ENCODE measurements around the gene CUX1.

DNA sequence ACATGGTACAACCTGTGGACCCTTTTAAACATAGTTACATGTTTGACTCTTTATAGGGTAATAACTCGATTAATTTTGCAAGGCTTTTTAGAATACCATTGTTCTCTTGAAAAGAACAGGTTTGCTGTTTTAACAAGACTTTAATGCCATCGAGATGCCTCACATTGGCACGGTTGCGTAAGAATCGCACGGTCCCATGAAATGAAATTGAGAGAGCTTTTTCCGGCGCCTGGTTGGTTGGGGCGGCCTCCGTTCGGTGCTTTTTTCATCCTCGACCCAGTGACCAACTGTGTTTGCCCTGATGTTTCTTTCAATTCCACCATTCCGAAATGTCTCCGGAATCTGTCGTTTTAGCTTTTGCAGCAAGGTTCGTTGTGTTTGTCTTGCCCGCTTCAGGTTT, 142.4 kb downstream of the CUX1 start:
- TF ChIP-seq, protein P1, sequence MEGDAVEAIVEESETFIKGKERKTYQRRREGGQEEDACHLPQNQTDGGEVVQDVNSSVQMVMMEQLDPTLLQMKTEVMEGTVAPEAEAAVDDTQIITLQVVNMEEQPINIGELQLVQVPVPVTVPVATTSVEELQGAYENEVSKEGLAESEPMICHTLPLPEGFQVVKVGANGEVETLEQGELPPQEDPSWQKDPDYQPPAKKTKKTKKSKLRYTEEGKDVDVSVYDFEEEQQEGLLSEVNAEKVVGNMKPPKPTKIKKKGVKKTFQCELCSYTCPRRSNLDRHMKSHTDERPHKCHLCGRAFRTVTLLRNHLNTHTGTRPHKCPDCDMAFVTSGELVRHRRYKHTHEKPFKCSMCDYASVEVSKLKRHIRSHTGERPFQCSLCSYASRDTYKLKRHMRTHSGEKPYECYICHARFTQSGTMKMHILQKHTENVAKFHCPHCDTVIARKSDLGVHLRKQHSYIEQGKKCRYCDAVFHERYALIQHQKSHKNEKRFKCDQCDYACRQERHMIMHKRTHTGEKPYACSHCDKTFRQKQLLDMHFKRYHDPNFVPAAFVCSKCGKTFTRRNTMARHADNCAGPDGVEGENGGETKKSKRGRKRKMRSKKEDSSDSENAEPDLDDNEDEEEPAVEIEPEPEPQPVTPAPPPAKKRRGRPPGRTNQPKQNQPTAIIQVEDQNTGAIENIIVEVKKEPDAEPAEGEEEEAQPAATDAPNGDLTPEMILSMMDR (IDR thresholded peaks at IDR 0.05; ENCODE audit: low read depth, low read length, poor library complexity, severe bottlenecking): no peak
- TF ChIP-seq EZH2phosphoT487 (IDR thresholded peaks at IDR 0.05; ENCODE audit: borderline replicate concordance, low read length): no peak
